Osteoblast (primary cell): ENCODE measurements around the gene COMMD9. TPM values are rescaled to one million over a fixed set of nuclear protein-coding genes. Genes with fewer than 3 reads are reported as not detected.
A peak's percentile ranks its signal among the peaks of the same experiment; 100 is the strongest.

Experiments
- DNase-seq: peaks from one replicate; pipeline ENCODE4 v3.0.0; 2011; ENCODE audit warnings: low spot score, mixed read lengths; ENCODE audit not compliant: insufficient read length; ENCODE audit errors: missing footprints
- H2AFZ ChIP-seq: 2 replicates; pipeline ENCODE4 v1.6.0; 2011; ENCODE audit warnings: mild to moderate bottlenecking, low read length
- H3K27ac ChIP-seq: 2 replicates; pipeline ENCODE4 v1.5.1; 2011; ENCODE audit warnings: mild to moderate bottlenecking, low read depth, low read length, moderate library complexity
- H3K27me3 ChIP-seq: 2 replicates; pipeline ENCODE4 v1.6.0; 2012; ENCODE audit warnings: mild to moderate bottlenecking, control low read depth, inconsistent platforms, low read length, moderate library complexity; ENCODE audit not compliant: insufficient read depth
- H3K36me3 ChIP-seq: 2 replicates; pipeline ENCODE4 v1.5.1; 2011; ENCODE audit warnings: mild to moderate bottlenecking, low read length, control low read depth, moderate library complexity; ENCODE audit not compliant: insufficient read depth
- H3K4me1 ChIP-seq: 2 replicates; pipeline ENCODE4 v1.5.1; 2011; ENCODE audit warnings: mild to moderate bottlenecking, low read length, control low read depth, moderate library complexity; ENCODE audit not compliant: insufficient read depth
- H3K4me2 ChIP-seq: 2 replicates; pipeline ENCODE4 v1.6.0; 2011; ENCODE audit warnings: mild to moderate bottlenecking, low read length; ENCODE audit not compliant: insufficient read depth
- H3K4me3 ChIP-seq: fragments of 200-600 bp; sonication (generic); 3 replicates; pipeline ENCODE4 v1.5.1; 2012; ENCODE audit warnings: mild to moderate bottlenecking, low read length, inconsistent platforms; ENCODE audit not compliant: insufficient read depth
- H3K79me2 ChIP-seq: 2 replicates; pipeline ENCODE4 v1.6.0; 2012; ENCODE audit warnings: mild to moderate bottlenecking, low read length, control low read depth, inconsistent platforms; ENCODE audit not compliant: insufficient read depth
- H3K9me3 ChIP-seq: 2 replicates; pipeline ENCODE4 v1.5.1; 2011; ENCODE audit warnings: low read depth, low read length, control low read depth
- H4K20me1 ChIP-seq: 2 replicates; pipeline ENCODE4 v1.6.0; 2012; ENCODE audit warnings: mild to moderate bottlenecking, low read length, control low read depth; ENCODE audit not compliant: insufficient read depth
- total RNA-seq: library from RNA; depleted of rRNA; stranded (reverse); fragments of >200 nt; gene quantifications from 2 replicates; pipeline ENCODE4 v1.2.3, GENCODE V29; 2012
- TF ChIP-seq, protein P1 (sequence below): IDR thresholded peaks from 2 replicates; pipeline ENCODE4 v1.5.1; 2011; ENCODE audit warnings: mild to moderate bottlenecking, low read depth, low read length, moderate library complexity; ENCODE audit errors: extremely low read depth

Gene COMMD9
- total RNA-seq, 1 donor, result 52.5 TPM

DNA sequence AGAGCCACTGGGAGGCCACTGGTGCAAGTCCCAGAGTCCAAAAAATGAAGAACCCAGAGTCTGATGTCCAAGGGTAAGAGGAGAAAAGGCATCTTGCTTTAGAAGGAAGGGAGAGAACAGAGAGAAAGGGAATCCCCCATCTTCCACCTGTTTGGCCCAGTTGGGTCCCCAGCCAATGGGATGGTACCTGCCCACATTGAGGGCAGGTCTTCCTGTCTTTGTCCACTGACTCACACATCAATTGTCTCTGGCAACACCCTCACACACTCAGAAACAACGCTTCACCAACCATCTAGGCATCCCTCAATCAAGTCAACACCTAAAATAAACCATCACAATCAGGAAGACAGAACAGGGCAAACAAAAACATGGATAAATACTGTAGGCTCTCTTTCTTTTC, 6.3 kb downstream of the COMMD9 start:
- Histone ChIP-seq H3K36me3 (no peaks in the 10 kb centered on the region), H3K4me2 (no peak overlapping the region), H3K27ac (no peak overlapping the region), H3K27me3 (no peaks in the 10 kb centered on the region), H3K4me1 (no peaks in the 10 kb centered on the region), H2AFZ (no peak overlapping the region), H4K20me1 (peaks cover 32% of the 10 kb centered on the region), H3K79me2 (peaks cover 49% of the 10 kb centered on the region), H3K4me3 (no peak overlapping the region), H3K9me3 (no peaks in the 10 kb centered on the region)
- no peak for DNase-seq
- TF ChIP-seq, protein P1, sequence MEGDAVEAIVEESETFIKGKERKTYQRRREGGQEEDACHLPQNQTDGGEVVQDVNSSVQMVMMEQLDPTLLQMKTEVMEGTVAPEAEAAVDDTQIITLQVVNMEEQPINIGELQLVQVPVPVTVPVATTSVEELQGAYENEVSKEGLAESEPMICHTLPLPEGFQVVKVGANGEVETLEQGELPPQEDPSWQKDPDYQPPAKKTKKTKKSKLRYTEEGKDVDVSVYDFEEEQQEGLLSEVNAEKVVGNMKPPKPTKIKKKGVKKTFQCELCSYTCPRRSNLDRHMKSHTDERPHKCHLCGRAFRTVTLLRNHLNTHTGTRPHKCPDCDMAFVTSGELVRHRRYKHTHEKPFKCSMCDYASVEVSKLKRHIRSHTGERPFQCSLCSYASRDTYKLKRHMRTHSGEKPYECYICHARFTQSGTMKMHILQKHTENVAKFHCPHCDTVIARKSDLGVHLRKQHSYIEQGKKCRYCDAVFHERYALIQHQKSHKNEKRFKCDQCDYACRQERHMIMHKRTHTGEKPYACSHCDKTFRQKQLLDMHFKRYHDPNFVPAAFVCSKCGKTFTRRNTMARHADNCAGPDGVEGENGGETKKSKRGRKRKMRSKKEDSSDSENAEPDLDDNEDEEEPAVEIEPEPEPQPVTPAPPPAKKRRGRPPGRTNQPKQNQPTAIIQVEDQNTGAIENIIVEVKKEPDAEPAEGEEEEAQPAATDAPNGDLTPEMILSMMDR, result no peak

DNA sequence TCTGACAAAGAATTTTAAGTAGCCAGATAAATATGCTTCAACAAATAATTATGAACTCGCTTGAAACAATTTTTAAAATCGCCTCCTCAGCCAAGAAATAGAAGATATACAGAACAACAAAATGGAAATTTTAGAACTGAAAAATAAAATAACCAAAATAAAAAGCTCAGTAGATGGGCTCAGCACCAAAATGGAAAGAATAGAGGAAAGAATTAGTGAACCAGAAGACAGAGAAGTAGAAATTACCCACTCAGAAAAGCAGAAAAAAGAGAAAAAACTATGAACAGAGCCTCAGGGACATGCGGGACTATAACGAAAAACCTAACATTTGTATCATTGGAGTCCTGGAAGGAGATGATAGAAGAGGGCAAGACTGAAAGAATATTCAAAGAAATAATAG, 7.4 kb downstream of the COMMD9 start:
- Histone ChIP-seq H3K27ac (no peak overlapping the region), H3K27me3 (no peaks in the 10 kb centered on the region), H4K20me1 (peaks cover 32% of the 10 kb centered on the region), H2AFZ (no peak overlapping the region), H3K36me3 (no peaks in the 10 kb centered on the region), H3K4me2 (no peak overlapping the region), H3K79me2 (peaks cover 48% of the 10 kb centered on the region), H3K9me3 (no peaks in the 10 kb centered on the region), H3K4me1 (no peaks in the 10 kb centered on the region), H3K4me3 (no peak overlapping the region)
- TF ChIP-seq, protein P1, result no peak
- DNase-seq, result no peak

DNA sequence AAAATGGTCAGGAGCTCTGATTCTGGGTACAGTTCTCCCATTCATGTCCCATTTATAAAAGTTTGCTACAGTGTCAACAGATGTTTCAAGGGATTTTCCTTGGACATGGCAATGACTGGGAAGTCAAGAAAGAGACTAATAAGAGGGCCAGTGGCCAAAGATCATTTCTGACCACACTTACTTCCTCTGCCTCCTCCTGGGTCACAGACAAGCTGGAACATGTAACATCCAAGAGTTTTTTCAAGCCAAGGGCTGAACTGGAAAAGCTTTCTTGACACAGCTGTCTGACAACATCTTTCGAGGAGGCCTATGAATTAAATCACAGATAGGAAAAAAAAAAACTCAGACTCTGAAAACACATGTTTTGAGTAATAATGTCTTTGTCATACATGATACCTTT, 8.7 kb downstream of the COMMD9 start:
- Histone ChIP-seq H3K9me3 (no peaks in the 10 kb centered on the region), H3K27me3 (no peaks in the 10 kb centered on the region), H3K79me2 (peaks cover 38% of the 10 kb centered on the region), H3K36me3 (no peaks in the 10 kb centered on the region), H3K4me1 (no peaks in the 10 kb centered on the region), H2AFZ (no peak overlapping the region), H3K4me2 (no peak overlapping the region), H3K4me3 (no peak overlapping the region), H4K20me1 (peaks cover 26% of the 10 kb centered on the region), H3K27ac (no peak overlapping the region)
- peak; percentile 6 for DNase-seq
- TF ChIP-seq, protein P1, result no peak

DNA sequence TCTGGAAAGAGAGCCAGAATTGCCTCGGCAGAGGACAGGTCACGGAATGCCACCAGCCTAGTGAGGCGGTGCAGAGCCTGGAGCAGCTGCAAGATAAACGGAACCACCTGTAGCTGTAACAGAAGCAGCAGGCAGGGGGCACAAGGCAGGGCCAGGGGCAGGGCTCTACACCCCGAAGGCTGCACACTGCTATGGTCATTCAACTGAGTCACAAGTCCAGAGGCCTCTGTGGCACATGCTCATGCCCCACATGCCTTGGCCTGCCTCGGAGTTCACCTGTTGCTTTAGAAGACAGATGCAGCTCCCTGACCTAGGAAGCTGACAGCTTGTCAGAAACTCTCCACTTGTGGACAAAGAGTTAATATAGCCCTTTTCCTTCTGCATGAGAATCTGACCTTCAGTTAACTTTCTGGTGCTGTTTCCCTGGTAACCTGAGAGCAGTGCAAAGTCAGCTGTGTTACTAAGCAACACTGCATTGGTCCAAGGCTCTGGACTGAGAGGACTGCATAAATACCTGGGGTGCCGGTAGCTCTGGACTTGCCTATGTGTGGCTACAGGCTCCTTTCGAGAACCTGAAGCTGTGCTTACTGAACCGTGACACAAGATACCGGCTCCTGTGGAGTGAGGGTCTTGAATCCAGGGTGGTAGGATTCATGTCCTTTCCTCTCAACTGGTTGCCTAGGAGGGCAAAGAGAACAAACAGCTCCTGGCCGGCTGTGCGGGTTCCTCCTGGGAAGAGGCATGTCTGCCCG, 10.5 kb downstream of the COMMD9 start:
- H3K27ac ChIP-seq, result no peak overlapping the region
- no peak overlapping the region for H2AFZ ChIP-seq
- H3K9me3 ChIP-seq, result no peaks in the 10 kb centered on the region
- H3K27me3 ChIP-seq, result no peaks in the 10 kb centered on the region
- peaks cover 23% of the 10 kb centered on the region for H3K79me2 ChIP-seq
- no peak overlapping the region for H3K4me2 ChIP-seq
- peaks cover 18% of the 10 kb centered on the region for H4K20me1 ChIP-seq
- TF ChIP-seq, protein P1, result no peak
- H3K4me1 ChIP-seq, result no peaks in the 10 kb centered on the region
- peak; percentile 48 for DNase-seq
- no peaks in the 10 kb centered on the region for H3K36me3 ChIP-seq
- no peak overlapping the region for H3K4me3 ChIP-seq
